Choroid plexus epithelial cell (primary cell): ENCODE measurements around the gene DMWD.

Experiments
- DNase-seq: peaks from one replicate; pipeline ENCODE4 v3.0.0-alpha.2; 2010; ENCODE audit warnings: low read depth
- H3K4me3 ChIP-seq: 2 replicates; pipeline ENCODE4 v1.5.1; 2011; ENCODE audit warnings: low read depth, mild to moderate bottlenecking, control low read depth, low read length, moderate library complexity
- CTCF ChIP-seq: conservative IDR thresholded peaks from 2 replicates; pipeline ENCODE4 v1.5.1; 2011; ENCODE audit warnings: low read depth, mild to moderate bottlenecking, control low read depth, inconsistent platforms, low read length, moderate library complexity

Gene DMWD

GRCh38 chr19:45769821-45770191, 22.8 kb downstream of the DMWD start:
- no peak for TF ChIP-seq CTCF
- peak overlapping the region; percentile 71 for H3K4me3 ChIP-seq
- DNase-seq, result peak; percentile 69

GRCh38 chr19:45768984-45769782, 23.5 kb downstream of the DMWD start, which contains the start of gene SIX5:
Gene SIX5, minus strand, starts transcription at chr19:45769252. Its CDS starts 408 bp downstream, at chr19:45768844.
- DNase-seq, result peak; percentile 99
- TF ChIP-seq CTCF, result no peak
- peak within 1 kb of the TSS; percentile 84 for H3K4me3 ChIP-seq

GRCh38 chr19:45768655-45768983, 24.0 kb downstream of the DMWD start:
- H3K4me3 ChIP-seq, result peak overlapping the region; percentile 84
- no peak for TF ChIP-seq CTCF
- DNase-seq, result peak; percentile 52

- no peak for TF ChIP-seq CTCF
- peak; percentile 81 for DNase-seq
- H3K4me3 ChIP-seq, result peak overlapping the region; percentile 84
Measured at GRCh38 chr19:45767881-45768654, 24.6 kb downstream of the DMWD start.

- H3K4me3 ChIP-seq, result peak overlapping the region; percentile 84
- TF ChIP-seq CTCF, result no peak
- DNase-seq, result peak; percentile 91
Measured at GRCh38 chr19:45767410-45767880, 25.2 kb downstream of the DMWD start.

- no peak for TF ChIP-seq CTCF
- peak; percentile 40 for DNase-seq
- peak overlapping the region; percentile 84 for H3K4me3 ChIP-seq
Measured at GRCh38 chr19:45766869-45767346, 25.7 kb downstream of the DMWD start.
